ENCODE measurements around the gene KIAA0513.

DNA sequence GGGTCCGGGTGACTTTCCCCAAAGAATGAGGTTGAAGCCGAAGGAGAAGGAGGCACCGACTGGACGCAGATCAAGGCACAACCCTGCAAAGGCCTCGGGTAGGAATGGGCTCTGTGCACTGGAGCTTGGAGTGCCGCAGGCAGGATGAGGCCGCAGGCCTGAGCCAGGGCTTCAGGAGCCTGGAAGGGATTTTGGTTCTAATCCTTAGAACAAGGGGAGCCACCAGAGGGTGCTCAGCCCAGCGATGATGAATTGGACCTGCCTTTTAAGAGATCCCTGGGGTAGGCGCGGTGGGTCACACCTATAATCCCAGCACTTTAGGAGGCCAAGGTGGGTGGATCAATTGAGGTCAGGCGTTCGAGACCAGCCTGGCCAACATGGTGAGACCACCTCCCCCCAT is 76.6 kb downstream of the KIAA0513 start:
- TF ChIP-seq, protein P1, sequence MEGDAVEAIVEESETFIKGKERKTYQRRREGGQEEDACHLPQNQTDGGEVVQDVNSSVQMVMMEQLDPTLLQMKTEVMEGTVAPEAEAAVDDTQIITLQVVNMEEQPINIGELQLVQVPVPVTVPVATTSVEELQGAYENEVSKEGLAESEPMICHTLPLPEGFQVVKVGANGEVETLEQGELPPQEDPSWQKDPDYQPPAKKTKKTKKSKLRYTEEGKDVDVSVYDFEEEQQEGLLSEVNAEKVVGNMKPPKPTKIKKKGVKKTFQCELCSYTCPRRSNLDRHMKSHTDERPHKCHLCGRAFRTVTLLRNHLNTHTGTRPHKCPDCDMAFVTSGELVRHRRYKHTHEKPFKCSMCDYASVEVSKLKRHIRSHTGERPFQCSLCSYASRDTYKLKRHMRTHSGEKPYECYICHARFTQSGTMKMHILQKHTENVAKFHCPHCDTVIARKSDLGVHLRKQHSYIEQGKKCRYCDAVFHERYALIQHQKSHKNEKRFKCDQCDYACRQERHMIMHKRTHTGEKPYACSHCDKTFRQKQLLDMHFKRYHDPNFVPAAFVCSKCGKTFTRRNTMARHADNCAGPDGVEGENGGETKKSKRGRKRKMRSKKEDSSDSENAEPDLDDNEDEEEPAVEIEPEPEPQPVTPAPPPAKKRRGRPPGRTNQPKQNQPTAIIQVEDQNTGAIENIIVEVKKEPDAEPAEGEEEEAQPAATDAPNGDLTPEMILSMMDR (IDR thresholded peaks at IDR 0.05): no peak
- TF ChIP-seq POLR2A (IDR thresholded peaks at IDR 0.05) (no peak), POLR2AphosphoS5 (IDR thresholded peaks at IDR 0.05) (no peak), EP300 (IDR thresholded peaks at IDR 0.05) (no peak)
